ENCODE results near the gene C1orf185.

DNA sequence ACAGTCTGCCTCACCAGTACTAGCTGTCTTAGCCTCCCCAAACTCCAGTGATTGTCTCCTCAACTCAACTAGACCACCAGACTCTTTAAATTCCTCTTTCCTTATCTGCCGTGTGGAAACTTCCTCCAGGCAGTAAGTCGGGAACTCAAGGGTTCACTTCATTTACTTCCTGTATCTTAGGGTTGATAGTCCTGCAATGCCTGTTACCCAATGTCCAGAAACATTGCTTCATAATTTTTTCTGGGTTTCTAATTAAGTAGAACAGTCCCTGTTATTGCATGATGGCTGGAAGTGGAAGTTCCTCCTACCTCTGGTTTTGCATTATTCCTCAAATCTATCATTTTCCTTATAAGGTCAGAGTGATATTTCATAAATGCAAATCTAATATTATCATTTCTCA is 73.2 kb downstream of the C1orf185 start:
- no peak for TF ChIP-seq EZH2 (IDR thresholded peaks at IDR 0.05; ENCODE audit: borderline replicate concordance, low read length)
- TF ChIP-seq, protein P1, sequence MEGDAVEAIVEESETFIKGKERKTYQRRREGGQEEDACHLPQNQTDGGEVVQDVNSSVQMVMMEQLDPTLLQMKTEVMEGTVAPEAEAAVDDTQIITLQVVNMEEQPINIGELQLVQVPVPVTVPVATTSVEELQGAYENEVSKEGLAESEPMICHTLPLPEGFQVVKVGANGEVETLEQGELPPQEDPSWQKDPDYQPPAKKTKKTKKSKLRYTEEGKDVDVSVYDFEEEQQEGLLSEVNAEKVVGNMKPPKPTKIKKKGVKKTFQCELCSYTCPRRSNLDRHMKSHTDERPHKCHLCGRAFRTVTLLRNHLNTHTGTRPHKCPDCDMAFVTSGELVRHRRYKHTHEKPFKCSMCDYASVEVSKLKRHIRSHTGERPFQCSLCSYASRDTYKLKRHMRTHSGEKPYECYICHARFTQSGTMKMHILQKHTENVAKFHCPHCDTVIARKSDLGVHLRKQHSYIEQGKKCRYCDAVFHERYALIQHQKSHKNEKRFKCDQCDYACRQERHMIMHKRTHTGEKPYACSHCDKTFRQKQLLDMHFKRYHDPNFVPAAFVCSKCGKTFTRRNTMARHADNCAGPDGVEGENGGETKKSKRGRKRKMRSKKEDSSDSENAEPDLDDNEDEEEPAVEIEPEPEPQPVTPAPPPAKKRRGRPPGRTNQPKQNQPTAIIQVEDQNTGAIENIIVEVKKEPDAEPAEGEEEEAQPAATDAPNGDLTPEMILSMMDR (IDR thresholded peaks at IDR 0.05; ENCODE audit: low read length), result no peak
